Keratinocyte (primary cell): ENCODE data around the gene NRBF2. TPM values are rescaled to one million over a fixed set of nuclear protein-coding genes. Genes with fewer than 3 reads are reported as not detected.

Experiments
- DNase-seq: peaks from one replicate; pipeline ENCODE4 v3.0.0-alpha.2; 2011; ENCODE audit warnings: low read depth, missing footprints, low spot score
- FAIRE-seq: peaks from 2 replicates; lab custom pipeline; 2011; peaks lifted over from hg19 to GRCh38; lab: Jason Lieb, UNC
- H2AFZ ChIP-seq: 2 replicates; pipeline ENCODE4 v1.6.0; 2012; ENCODE audit warnings: low read length, control low read depth, inconsistent platforms; ENCODE audit not compliant: control insufficient read depth
- H3K27ac ChIP-seq: 2 replicates; pipeline ENCODE4 v1.5.1; 2011; ENCODE audit warnings: low read length; ENCODE audit not compliant: control insufficient read depth, insufficient read depth
- H3K27me3 ChIP-seq: 3 replicates; pipeline ENCODE4 v1.6.0; 2011; ENCODE audit warnings: low read length; ENCODE audit not compliant: control insufficient read depth, insufficient read depth; ENCODE audit errors: extremely low read depth
- H3K36me3 ChIP-seq, 2 experiments: 2 replicates in 1 of 2; 3 replicates in 1 of 2; pipeline ENCODE4 v1.5.1; 2011; ENCODE audit warnings: low read length in 2 of 2, mild to moderate bottlenecking in 1 of 2; ENCODE audit not compliant: control insufficient read depth in 2 of 2, insufficient read depth in 2 of 2; ENCODE audit errors: extremely low read depth in 1 of 2
- H3K4me1 ChIP-seq: 3 replicates; pipeline ENCODE4 v1.5.1; 2011; ENCODE audit warnings: low read length; ENCODE audit not compliant: control insufficient read depth, insufficient read depth; ENCODE audit errors: extremely low read depth
- H3K4me2 ChIP-seq: 3 replicates; pipeline ENCODE4 v1.6.0; 2011; ENCODE audit warnings: low read depth, low read length; ENCODE audit not compliant: control insufficient read depth, insufficient read depth; ENCODE audit errors: extremely low read depth
- H3K4me3 ChIP-seq, 3 experiments: fragments of 200-600 bp in 1 of 3; sonication (generic) in 1 of 3; 2 replicates in 2 of 3; 3 replicates in 1 of 3; pipeline ENCODE4 v1.5.1; 2011 to 2016; ENCODE audit warnings: low read length in 3 of 3, mild to moderate bottlenecking in 3 of 3, control low read depth in 2 of 3, inconsistent platforms in 1 of 3, low read depth in 1 of 3, mixed read lengths in 1 of 3, mixed run types in 1 of 3, moderate library complexity in 1 of 3; ENCODE audit not compliant: control insufficient read depth in 2 of 3, insufficient read depth in 2 of 3; ENCODE audit errors: extremely low read depth in 1 of 3
- H3K79me2 ChIP-seq: 2 replicates; pipeline ENCODE4 v1.6.0; 2012; ENCODE audit warnings: low read length; ENCODE audit not compliant: control insufficient read depth, insufficient read depth
- H3K9ac ChIP-seq: 3 replicates; pipeline ENCODE4 v1.6.0; 2011; ENCODE audit warnings: low read length; ENCODE audit not compliant: control insufficient read depth, insufficient read depth; ENCODE audit errors: extremely low read depth
- H3K9me1 ChIP-seq: 3 replicates; pipeline ENCODE4 v1.6.0; 2011; ENCODE audit warnings: low read length; ENCODE audit not compliant: control insufficient read depth, insufficient read depth; ENCODE audit errors: extremely low read depth
- H3K9me3 ChIP-seq: 2 replicates; pipeline ENCODE4 v1.5.1; 2012; ENCODE audit warnings: low read depth, low read length; ENCODE audit not compliant: control insufficient read depth
- H4K20me1 ChIP-seq: 3 replicates; pipeline ENCODE4 v1.6.0; 2011; ENCODE audit warnings: low read length; ENCODE audit not compliant: control insufficient read depth, insufficient read depth; ENCODE audit errors: extremely low read depth
- EZH2 ChIP-seq: IDR thresholded peaks from one replicate; pipeline ENCODE4 v1.6.1; 2012; ENCODE audit warnings: inconsistent platforms, mild to moderate bottlenecking, low read length, moderate library complexity
- dilution Hi-C: fragments of 300-500 bp; cut with MboI; formaldehyde crosslinking; loops from one replicate; pipeline ENCODE4 v1.7.0; 2020; ENCODE audit warnings: low sequenced_read_pairs; ENCODE audit not compliant: extremely low pct_ligation_motif_present
- polyA plus RNA-seq, 5 experiments: library from polyadenylated mRNA; depleted of rRNA in 3 of 5; stranded (reverse) in 3 of 5; stranded (forward) in 1 of 5; unstranded in 1 of 5; fragments of >200 nt; gene quantifications; 1 replicate in 1 of 5; 2 replicates in 3 of 5; 3 replicates in 1 of 5; pipeline versions ENCODE4 v1.2.1 to v1.2.3, GENCODE V29; 2011 to 2012; ENCODE audit warnings: missing spikeins in 2 of 5, low read depth in 1 of 5, low replicate concordance in 1 of 5
- TF ChIP-seq, protein P1 (sequence below), 3 experiments: IDR thresholded peaks in 1 of 3; conservative IDR thresholded peaks in 1 of 3; optimal IDR thresholded peaks in 1 of 3; 2 replicates in 2 of 3; 3 replicates in 1 of 3; pipeline versions ENCODE3 to v1.5.1; 2011; ENCODE audit warnings: low read length in 3 of 3, mild to moderate bottlenecking in 3 of 3, moderate library complexity in 2 of 3, control low read depth in 1 of 3, inconsistent platforms in 1 of 3; ENCODE audit not compliant: insufficient read depth in 2 of 3; ENCODE audit errors: extremely low read depth in 1 of 3

Gene NRBF2
- polyA plus RNA-seq, 1 donor (not counting 4 experiments of a cell fraction or from before 2014, with no cell fraction given), result 31.1 TPM

DNA sequence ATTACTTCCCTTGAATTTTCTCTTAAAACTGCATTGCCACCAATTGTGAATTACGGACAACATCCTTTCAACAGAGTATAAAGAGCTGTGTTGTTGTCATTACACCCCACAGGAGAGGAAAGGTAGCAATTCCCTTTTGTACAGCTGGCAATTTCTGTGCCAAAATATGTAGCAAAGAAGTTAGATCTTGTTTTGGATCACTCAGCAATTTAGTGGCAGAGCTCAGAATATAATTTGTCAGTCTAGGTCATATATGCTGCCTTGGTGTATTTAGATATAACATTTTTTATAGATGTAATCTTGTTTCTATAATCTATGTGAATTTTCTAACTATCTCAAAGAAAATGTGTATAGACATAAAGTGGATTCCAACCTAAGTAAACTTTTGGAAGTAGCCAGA, 38.8 kb downstream of the NRBF2 start:
- no peaks in the 10 kb centered on the region for H3K27me3 ChIP-seq
- H3K9me1 ChIP-seq, result no peaks in the 10 kb centered on the region
- H3K4me3 ChIP-seq, result no peak overlapping the region
- DNase-seq, result no peak
- H3K79me2 ChIP-seq, result no peaks in the 10 kb centered on the region
- no peaks in the 10 kb centered on the region for H3K9me3 ChIP-seq
- TF ChIP-seq, protein P1, sequence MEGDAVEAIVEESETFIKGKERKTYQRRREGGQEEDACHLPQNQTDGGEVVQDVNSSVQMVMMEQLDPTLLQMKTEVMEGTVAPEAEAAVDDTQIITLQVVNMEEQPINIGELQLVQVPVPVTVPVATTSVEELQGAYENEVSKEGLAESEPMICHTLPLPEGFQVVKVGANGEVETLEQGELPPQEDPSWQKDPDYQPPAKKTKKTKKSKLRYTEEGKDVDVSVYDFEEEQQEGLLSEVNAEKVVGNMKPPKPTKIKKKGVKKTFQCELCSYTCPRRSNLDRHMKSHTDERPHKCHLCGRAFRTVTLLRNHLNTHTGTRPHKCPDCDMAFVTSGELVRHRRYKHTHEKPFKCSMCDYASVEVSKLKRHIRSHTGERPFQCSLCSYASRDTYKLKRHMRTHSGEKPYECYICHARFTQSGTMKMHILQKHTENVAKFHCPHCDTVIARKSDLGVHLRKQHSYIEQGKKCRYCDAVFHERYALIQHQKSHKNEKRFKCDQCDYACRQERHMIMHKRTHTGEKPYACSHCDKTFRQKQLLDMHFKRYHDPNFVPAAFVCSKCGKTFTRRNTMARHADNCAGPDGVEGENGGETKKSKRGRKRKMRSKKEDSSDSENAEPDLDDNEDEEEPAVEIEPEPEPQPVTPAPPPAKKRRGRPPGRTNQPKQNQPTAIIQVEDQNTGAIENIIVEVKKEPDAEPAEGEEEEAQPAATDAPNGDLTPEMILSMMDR (optimal IDR thresholded peaks at IDR 0.05 in 1 of 3, IDR thresholded peaks at IDR 0.05 in 1 of 3, conservative IDR thresholded peaks at IDR 0.05 in 1 of 3; ENCODE audit: extremely low read depth in 1 of 3, insufficient read depth in 2 of 3, low read length in 3 of 3), result no peak
- no peak for TF ChIP-seq EZH2
- no peak for FAIRE-seq
- no peak overlapping the region for H3K9ac ChIP-seq
- H3K27ac ChIP-seq, result no peak overlapping the region
- no peak overlapping the region for H2AFZ ChIP-seq
- H3K36me3 ChIP-seq, result peaks cover 6 to 16% of the 10 kb centered on the region in 2 experiments
- dilution Hi-C loops, result no loop called here
- H4K20me1 ChIP-seq, result no peaks in the 10 kb centered on the region
- no peak overlapping the region for H3K4me2 ChIP-seq
- no peaks in the 10 kb centered on the region for H3K4me1 ChIP-seq

DNA sequence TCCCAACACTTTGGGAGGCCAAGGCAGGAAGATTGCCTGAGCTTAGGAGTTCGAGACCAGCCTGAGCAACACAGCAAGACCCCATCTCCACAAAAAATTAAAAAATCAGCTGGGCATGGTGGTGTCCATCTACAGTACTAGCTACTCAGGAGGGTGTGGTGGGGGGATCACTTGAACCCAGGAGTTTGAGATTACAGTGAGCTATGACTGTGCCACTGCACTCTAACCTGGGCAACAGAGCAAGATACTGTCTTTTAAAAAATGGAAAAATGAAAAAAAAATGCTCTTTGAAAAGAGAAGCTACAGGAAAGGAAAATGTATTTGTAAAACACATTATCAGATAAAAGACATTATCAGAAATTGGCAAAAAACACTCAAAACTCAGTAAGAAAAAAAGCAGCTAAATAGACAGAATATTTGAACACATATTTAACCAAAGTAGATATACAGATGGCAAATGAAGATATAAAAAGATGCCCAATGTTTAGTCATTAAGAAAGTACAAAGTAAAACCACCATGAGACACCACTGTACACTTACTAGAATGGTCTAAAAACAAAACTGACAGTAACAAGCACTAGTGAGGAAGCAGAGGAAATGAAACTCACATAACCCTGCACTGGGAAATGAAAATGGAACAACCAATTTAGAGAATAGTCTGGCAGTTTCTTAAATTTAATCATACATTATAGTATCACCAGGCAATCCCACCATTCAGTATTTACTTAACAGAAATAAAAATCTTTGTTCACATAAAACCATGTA, 40.5 kb downstream of the NRBF2 start:
- Histone ChIP-seq H3K9me1 (no peaks in the 10 kb centered on the region), H2AFZ (no peak overlapping the region), H4K20me1 (no peaks in the 10 kb centered on the region), H3K79me2 (no peaks in the 10 kb centered on the region), H3K9me3 (no peaks in the 10 kb centered on the region), H3K4me3 (no peak overlapping the region), H3K4me2 (no peak overlapping the region), H3K27me3 (no peaks in the 10 kb centered on the region), H3K27ac (no peak overlapping the region), H3K36me3 (peaks cover 6 to 26% of the 10 kb centered on the region in 2 experiments), H3K9ac (no peak overlapping the region), H3K4me1 (no peaks in the 10 kb centered on the region)
- dilution Hi-C loops, result no loop called here
- no peak for TF ChIP-seq EZH2
- TF ChIP-seq, protein P1 (optimal IDR thresholded peaks at IDR 0.05 in 1 of 3, IDR thresholded peaks at IDR 0.05 in 1 of 3, conservative IDR thresholded peaks at IDR 0.05 in 1 of 3; ENCODE audit: extremely low read depth in 1 of 3, insufficient read depth in 2 of 3, low read length in 3 of 3), result no peak
- FAIRE-seq, result no peak
- no peak for DNase-seq
